ES-I3 (cell line): Measurements from ENCODE around the gene ANKRD6.

Experiments
- H3K36me3 ChIP-seq: 2 replicates; pipeline ENCODE4 v1.6.1; 2013; ENCODE audit warnings: mild to moderate bottlenecking, low read length, control low read depth, moderate library complexity; ENCODE audit not compliant: insufficient read depth
- H3K4me1 ChIP-seq: 2 replicates; pipeline ENCODE4 v1.6.1; 2013; ENCODE audit warnings: mild to moderate bottlenecking, control low read depth, low read length; ENCODE audit not compliant: insufficient read depth
- H3K9ac ChIP-seq: 2 replicates; pipeline ENCODE4 v1.6.1; 2013; ENCODE audit warnings: low read depth, mild to moderate bottlenecking, low read length, moderate library complexity
- H3K9me3 ChIP-seq: 2 replicates; pipeline ENCODE4 v1.6.1; 2013; ENCODE audit warnings: mild to moderate bottlenecking, low read length, moderate library complexity; ENCODE audit not compliant: control insufficient read depth, insufficient read depth

The ANKRD6 gene

DNA sequence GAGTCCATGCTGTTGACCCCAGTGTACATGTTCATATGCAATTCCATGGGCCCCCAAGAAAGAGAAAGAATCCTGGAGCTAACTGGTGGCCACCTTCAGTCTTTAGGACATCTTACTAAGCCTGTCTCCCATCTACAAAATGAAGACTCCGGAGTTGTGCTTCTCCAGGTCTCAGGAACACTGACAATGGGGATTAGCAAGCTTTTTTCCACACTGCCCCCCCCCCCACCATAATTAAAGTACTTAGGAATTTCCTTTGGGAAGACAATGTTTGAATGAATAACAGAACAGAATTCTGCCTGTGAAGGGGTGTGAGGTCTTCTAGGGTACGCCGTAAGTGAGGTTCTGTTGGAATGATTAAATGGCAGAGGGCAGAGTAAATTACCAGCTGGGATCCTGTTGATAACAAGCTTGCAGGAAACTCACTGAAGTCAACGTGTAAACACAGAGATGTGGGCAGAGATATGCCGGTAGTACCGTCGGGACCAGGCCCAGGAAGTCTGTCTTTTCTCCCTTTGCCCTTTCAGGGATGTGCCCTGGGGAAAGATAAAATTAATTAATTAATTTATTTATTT lies 63.1 kb downstream of the ANKRD6 start:
- no peaks in the 10 kb centered on the region for H3K36me3 ChIP-seq
- H3K9ac ChIP-seq = no peak overlapping the region
- no peaks in the 10 kb centered on the region for H3K9me3 ChIP-seq
- peaks cover 11% of the 10 kb centered on the region for H3K4me1 ChIP-seq

DNA sequence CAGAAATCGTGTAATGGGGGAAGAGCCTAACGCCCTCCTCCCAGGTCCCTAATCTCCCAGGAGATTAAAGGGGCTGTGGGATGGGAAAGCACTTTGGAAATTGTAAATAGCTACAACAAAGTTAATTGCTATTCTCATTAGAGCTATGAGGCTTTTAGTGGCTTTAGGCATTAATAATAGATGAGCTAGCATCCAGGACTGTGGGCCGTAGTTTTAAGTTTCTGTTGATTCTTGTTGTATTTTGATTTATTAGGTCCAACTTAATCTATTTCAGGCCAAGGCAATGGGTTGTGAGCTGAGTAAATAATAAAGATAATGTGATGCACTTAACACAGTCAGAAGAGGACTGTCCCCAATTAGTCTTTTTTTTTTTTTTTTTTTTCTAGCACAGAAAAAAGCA lies 67.7 kb downstream of the ANKRD6 start:
- Histone ChIP-seq H3K9me3 (no peaks in the 10 kb centered on the region), H3K4me1 (peaks cover 12% of the 10 kb centered on the region), H3K9ac (no peak overlapping the region), H3K36me3 (no peaks in the 10 kb centered on the region)

DNA sequence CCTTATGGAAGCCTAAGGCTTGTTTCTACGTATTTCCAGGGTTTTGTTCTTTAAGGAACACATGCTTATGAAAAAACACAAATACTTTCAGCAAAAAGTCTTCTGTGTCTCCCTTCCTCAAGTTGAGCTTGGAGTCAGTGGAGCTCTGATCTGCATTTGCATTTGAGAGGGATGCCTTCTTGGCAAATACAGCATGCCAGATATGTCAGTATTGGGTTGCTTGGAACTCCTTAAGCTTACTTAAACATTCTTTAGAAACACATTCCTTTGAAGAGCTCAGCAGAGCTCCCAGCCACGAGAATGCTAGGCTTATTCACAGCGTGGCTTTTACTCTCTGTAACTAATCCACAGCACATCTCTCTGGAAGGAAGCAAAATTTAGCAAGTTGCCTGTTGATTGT lies 68.3 kb downstream of the ANKRD6 start:
- Histone ChIP-seq H3K4me1 (peaks cover 12% of the 10 kb centered on the region), H3K9ac (no peak overlapping the region), H3K36me3 (no peaks in the 10 kb centered on the region), H3K9me3 (no peaks in the 10 kb centered on the region)

GRCh38 chr6:89501753-89502152 lies 68.8 kb downstream of the ANKRD6 start:
- Histone ChIP-seq H3K4me1 (peaks cover 12% of the 10 kb centered on the region), H3K9ac (no peak overlapping the region), H3K36me3 (no peaks in the 10 kb centered on the region), H3K9me3 (no peaks in the 10 kb centered on the region)

GRCh38 chr6:89503641-89504040 lies 70.7 kb downstream of the ANKRD6 start:
- Histone ChIP-seq H3K9me3 (no peaks in the 10 kb centered on the region), H3K36me3 (no peaks in the 10 kb centered on the region), H3K9ac (no peak overlapping the region), H3K4me1 (peaks cover 12% of the 10 kb centered on the region)

- H3K9me3 ChIP-seq = no peaks in the 10 kb centered on the region
- no peaks in the 10 kb centered on the region for H3K36me3 ChIP-seq
- H3K4me1 ChIP-seq = peaks cover 12% of the 10 kb centered on the region
- no peak overlapping the region for H3K9ac ChIP-seq
Observed at GRCh38 chr6:89505847-89506246, 72.9 kb downstream of the ANKRD6 start.

- Histone ChIP-seq H3K9me3 (no peaks in the 10 kb centered on the region), H3K9ac (no peak overlapping the region), H3K4me1 (peaks cover 6% of the 10 kb centered on the region), H3K36me3 (no peaks in the 10 kb centered on the region)
Observed at GRCh38 chr6:89506716-89507617, 74.0 kb downstream of the ANKRD6 start.

DNA sequence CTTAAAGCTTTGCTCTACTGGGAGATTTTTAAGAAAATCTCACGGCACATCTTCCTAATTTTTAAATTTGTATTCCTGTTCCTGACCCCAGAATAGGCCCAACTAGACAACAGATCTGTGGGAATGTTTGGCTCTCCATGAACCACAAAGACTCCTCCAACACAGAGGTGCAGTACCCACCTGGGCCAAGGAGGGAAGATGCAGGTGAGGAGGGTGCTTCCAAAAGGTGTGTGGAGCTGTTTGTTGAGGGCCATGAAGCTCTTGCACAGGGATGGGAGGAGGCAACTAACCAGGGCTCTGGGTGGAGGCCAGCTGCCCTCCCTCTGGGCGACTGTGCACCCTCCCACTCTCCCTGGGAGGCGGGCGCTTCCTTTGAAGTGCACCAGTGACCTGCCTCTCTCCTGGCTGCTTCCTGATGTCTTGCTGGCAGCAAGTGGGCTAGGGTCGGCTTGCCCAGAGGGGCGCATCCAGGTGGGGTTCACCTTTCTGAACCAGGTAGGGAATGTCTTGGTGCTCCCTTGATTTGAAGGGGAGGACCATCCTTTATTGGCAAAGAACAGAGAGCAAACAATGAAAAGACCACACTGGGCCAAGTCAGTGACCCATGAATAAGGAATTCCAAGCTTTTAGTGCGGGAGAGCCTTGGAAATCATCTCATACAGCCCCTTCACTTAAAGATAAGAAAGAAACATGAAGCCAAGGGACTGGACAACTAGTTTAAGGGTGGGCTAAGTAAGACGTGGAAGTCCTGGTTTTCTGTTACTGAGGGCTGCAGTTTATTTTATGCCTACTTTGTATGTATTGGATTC lies 76.0 kb downstream of the ANKRD6 start:
- no peaks in the 10 kb centered on the region for H3K36me3 ChIP-seq
- no peaks in the 10 kb centered on the region for H3K9me3 ChIP-seq
- no peak overlapping the region for H3K9ac ChIP-seq
- H3K4me1 ChIP-seq = no peaks in the 10 kb centered on the region

GRCh38 chr6:89509777-89510281 lies 76.9 kb downstream of the ANKRD6 start:
- Histone ChIP-seq H3K4me1 (no peaks in the 10 kb centered on the region), H3K9me3 (no peaks in the 10 kb centered on the region), H3K36me3 (no peaks in the 10 kb centered on the region), H3K9ac (no peak overlapping the region)

DNA sequence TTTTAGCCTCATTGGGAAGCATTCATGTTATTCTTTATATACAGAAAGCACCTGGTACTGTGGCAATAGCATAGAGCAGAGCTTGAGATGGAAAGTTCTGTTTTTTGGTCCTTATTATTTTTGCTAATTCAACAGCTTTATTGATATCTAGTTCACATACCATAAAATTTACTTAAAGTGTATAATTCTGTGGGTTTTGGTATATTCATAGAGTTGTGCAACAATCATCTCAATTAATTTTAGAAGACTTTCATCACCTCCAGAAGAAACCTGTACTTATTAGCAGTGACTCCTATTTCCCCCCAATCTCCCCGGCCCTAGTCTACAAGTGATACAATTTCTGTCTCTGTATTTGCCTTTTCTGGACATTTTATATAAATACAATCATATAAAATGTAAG lies 77.4 kb downstream of the ANKRD6 start:
- no peaks in the 10 kb centered on the region for H3K4me1 ChIP-seq
- no peaks in the 10 kb centered on the region for H3K9me3 ChIP-seq
- H3K9ac ChIP-seq = no peak overlapping the region
- no peaks in the 10 kb centered on the region for H3K36me3 ChIP-seq

DNA sequence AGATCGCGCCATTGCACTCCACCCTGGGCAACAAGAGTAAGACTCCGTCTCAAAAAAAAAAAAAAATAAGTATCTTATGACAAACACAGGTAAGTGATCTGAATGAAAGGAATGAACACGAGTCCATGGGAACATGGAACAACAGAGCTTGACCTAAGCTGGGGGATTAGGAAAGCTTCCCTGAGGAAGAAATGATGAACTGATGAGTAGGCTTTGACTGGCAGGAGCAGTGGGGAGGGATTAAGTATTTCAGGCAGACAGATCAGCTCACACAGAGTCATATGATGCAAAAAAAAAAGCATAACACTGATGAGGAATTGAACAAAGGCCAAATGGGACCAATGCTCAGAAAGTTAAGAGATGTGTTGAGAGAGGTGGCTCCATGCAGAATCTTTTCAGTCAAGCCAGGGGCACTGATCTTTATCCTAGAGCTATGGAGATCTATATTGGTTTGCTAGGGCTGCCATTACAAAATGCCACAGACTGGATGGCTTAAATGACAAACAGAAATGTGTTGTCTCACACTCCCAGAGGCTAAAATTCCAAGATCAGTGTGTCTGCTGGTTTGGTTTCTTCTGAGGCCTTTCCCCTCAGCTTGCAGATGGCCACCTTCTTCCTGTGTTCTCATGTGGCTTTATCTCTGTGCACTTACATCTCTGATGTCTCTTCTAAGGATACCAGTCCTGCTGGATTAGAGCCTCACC lies 85.6 kb downstream of the ANKRD6 start:
- no peaks in the 10 kb centered on the region for H3K9me3 ChIP-seq
- H3K9ac ChIP-seq = no peak overlapping the region
- no peaks in the 10 kb centered on the region for H3K4me1 ChIP-seq
- H3K36me3 ChIP-seq = no peaks in the 10 kb centered on the region

DNA sequence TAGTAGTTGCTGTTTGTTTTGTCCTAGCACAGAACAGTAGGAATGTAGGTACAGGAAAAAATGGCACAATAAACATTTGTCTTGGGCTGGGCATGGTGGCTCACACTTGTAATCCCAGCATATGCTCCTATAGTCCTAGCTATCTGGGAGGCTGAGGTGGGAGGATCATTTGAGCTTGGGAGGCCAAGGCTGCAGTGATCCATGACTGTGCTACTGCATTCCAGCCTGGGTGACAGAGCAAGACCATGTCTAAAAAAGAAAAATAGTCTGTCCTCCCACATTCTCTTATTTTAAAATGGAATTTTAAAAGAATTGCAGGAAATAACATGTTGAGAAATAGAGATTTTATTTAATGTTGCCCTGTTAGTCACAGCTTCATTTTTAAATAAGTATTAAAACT lies 87.8 kb downstream of the ANKRD6 start:
- no peak overlapping the region for H3K9ac ChIP-seq
- H3K9me3 ChIP-seq = no peaks in the 10 kb centered on the region

DNA sequence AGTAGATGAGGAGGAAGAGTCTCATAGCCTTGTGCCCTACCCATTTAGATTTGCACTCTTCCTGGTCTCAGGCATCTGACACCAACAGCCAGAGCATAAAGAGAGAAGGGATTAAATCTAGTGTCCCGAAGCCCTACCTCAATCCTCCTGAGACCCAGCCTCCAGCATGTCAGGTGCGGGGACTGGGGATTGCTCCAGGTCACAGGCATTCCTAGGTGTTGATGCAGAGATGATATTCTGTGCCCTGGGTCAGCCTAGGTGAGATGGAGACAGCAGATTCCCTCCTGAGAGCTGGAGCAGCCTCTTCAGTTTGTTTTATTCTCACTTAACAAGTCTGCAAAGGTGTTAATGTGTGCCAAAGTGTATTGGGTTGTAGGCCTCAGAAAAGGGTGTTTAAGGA lies 89.8 kb downstream of the ANKRD6 start:
- no peak overlapping the region for H3K9ac ChIP-seq
- no peaks in the 10 kb centered on the region for H3K4me1 ChIP-seq
- H3K36me3 ChIP-seq = no peaks in the 10 kb centered on the region
- H3K9me3 ChIP-seq = no peaks in the 10 kb centered on the region

More for the DNA sequence above, 87.8 kb downstream of the ANKRD6 start:
- Histone ChIP-seq H3K36me3 (no peaks in the 10 kb centered on the region), H3K4me1 (no peaks in the 10 kb centered on the region)
